ENCODE measurements around the gene FAM219B. TPM values are rescaled to one million over a fixed set of nuclear protein-coding genes. Genes with fewer than 3 reads are reported as not detected.
A peak's percentile ranks its signal among the peaks of the same experiment; 100 is the strongest.

FAM219B gene
- total RNA-seq, 2 experiments from 2014 or later, result 52.3 to 67.6 TPM

GRCh38 chr15:74933573-74933972 is 26.9 kb upstream of the FAM219B start:
- Histone ChIP-seq H3K79me2 (ENCODE audit: insufficient read depth, low read depth, low read length) (peaks cover 82% of the 10 kb centered on the region), H2AFZ (ENCODE audit: low read length) (no peak overlapping the region), H3K4me3 (ENCODE audit: low read depth, low read length, poor library complexity, severe bottlenecking) (no peak overlapping the region), H3K4me1 (ENCODE audit: insufficient read depth, low read length, poor library complexity, severe bottlenecking) (peaks cover 36% of the 10 kb centered on the region), H3K9me3 (ENCODE audit: low read length) (no peaks in the 10 kb centered on the region), H3K9me2 (ENCODE audit: insufficient read depth, low read length) (no peaks in the 10 kb centered on the region), H4K20me1 (ENCODE audit: insufficient read depth, low read length) (peaks cover 15% of the 10 kb centered on the region), H3K27ac (ENCODE audit: low read depth, low read length, poor library complexity, severe bottlenecking) (no peak overlapping the region), H3K36me3 (ENCODE audit: insufficient read depth, low read length) (peaks cover 69% of the 10 kb centered on the region), H3K4me2 (ENCODE audit: low read length) (peak overlapping the region; percentile 8; the same call in 1 of the 2 replicates)
- no peak for DNase-seq (ENCODE audit: low spot score)
- BruUV-seq (replicated peaks), result no TSS peak
- CTCF ChIA-PET (ENCODE audit: unreplicated experiment), result interaction anchor here (0.6 kb wide), 1 partner anchor 301 kb away, joined by 3 read pairs; no protein-coding TSS in a partner anchor
- intact Hi-C loops (cut with micrococcal nuclease; ENCODE audit: unreplicated experiment), result no loop called here
- no peak for TF ChIP-seq CTCF (conservative IDR thresholded peaks at IDR 0.05; ENCODE audit: low read length)
- TF ChIP-seq EZH2phosphoT487 (IDR thresholded peaks at IDR 0.05; ENCODE audit: borderline replicate concordance, low read depth, low read length), result no peak
- POLR2A ChIA-PET, result interaction anchor here (1.1 kb wide), 1 partner anchor 27 kb away, joined by 3 read pairs; the partner anchor contains the start of gene FAM219B

- H3K27ac ChIP-seq (ENCODE audit: low read depth, low read length, poor library complexity, severe bottlenecking), result no peak overlapping the region
- H4K20me1 ChIP-seq (ENCODE audit: insufficient read depth, low read length), result 0 out of 2 replicates have a peak, but pooled peaks cover 9% of the 10 kb centered on the region
- no peak for DNase-seq (ENCODE audit: low spot score)
- H3K9me2 ChIP-seq (ENCODE audit: insufficient read depth, low read length), result no peaks in the 10 kb centered on the region
- no peak overlapping the region for H2AFZ ChIP-seq (ENCODE audit: low read length)
- intact Hi-C loops (cut with micrococcal nuclease; ENCODE audit: unreplicated experiment), result no loop called here
- POLR2A ChIA-PET, result interaction anchor here (0.6 kb wide), 1 partner anchor 394 kb away, joined by 3 read pairs; no protein-coding TSS in a partner anchor
- H3K36me3 ChIP-seq (ENCODE audit: insufficient read depth, low read length), result peaks cover 92% of the 10 kb centered on the region
- H3K9me3 ChIP-seq (ENCODE audit: low read length), result no peaks in the 10 kb centered on the region
- TF ChIP-seq CTCF (conservative IDR thresholded peaks at IDR 0.05; ENCODE audit: low read length), result no peak
- TF ChIP-seq EZH2phosphoT487 (IDR thresholded peaks at IDR 0.05; ENCODE audit: borderline replicate concordance, low read depth, low read length), result no peak
- H3K79me2 ChIP-seq (ENCODE audit: insufficient read depth, low read depth, low read length), result peaks cover 50% of the 10 kb centered on the region
- CTCF ChIA-PET (ENCODE audit: unreplicated experiment), result no interaction called here
- H3K4me1 ChIP-seq (ENCODE audit: insufficient read depth, low read length, poor library complexity, severe bottlenecking), result peaks cover 10% of the 10 kb centered on the region
- no TSS peak for BruUV-seq (replicated peaks)
- no peak overlapping the region for H3K4me2 ChIP-seq (ENCODE audit: low read length)
- H3K4me3 ChIP-seq (ENCODE audit: low read depth, low read length, poor library complexity, severe bottlenecking), result no peak overlapping the region
Observed at GRCh38 chr15:74928771-74929198, 22.1 kb upstream of the FAM219B start.

- no peak overlapping the region for H3K4me2 ChIP-seq (ENCODE audit: low read length)
- H2AFZ ChIP-seq (ENCODE audit: low read length), result no peak overlapping the region
- TF ChIP-seq EZH2phosphoT487 (IDR thresholded peaks at IDR 0.05; ENCODE audit: borderline replicate concordance, low read depth, low read length) (no peak), CTCF (conservative IDR thresholded peaks at IDR 0.05; ENCODE audit: low read length) (no peak)
- DNase-seq (ENCODE audit: low spot score), result no peak
- no peak overlapping the region for H3K4me3 ChIP-seq (ENCODE audit: low read depth, low read length, poor library complexity, severe bottlenecking)
- no peaks in the 10 kb centered on the region for H3K4me1 ChIP-seq (ENCODE audit: insufficient read depth, low read length, poor library complexity, severe bottlenecking)
- ChIA-PET CTCF (ENCODE audit: unreplicated experiment) (no interaction called here), POLR2A (interaction anchor here (0.6 kb wide), 2 partner anchors 11 to 43 kb away, joined by 3 to 5 read pairs; no protein-coding TSS in a partner anchor)
- no peaks in the 10 kb centered on the region for H3K9me3 ChIP-seq (ENCODE audit: low read length)
- intact Hi-C loops (cut with micrococcal nuclease; ENCODE audit: unreplicated experiment), result no loop called here
- peaks cover 96% of the 10 kb centered on the region for H3K36me3 ChIP-seq (ENCODE audit: insufficient read depth, low read length)
- 0 out of 2 replicates have a peak, but pooled peaks cover 8% of the 10 kb centered on the region for H4K20me1 ChIP-seq (ENCODE audit: insufficient read depth, low read length)
- TSS peak; percentile 29 for BruUV-seq (replicated peaks)
- no peaks in the 10 kb centered on the region for H3K9me2 ChIP-seq (ENCODE audit: insufficient read depth, low read length)
- H3K27ac ChIP-seq (ENCODE audit: low read depth, low read length, poor library complexity, severe bottlenecking), result no peak overlapping the region
- H3K79me2 ChIP-seq (ENCODE audit: insufficient read depth, low read depth, low read length), result peaks cover 16% of the 10 kb centered on the region; the same call in 1 of the 2 replicates
Observed at GRCh38 chr15:74924525-74924924, 17.9 kb upstream of the FAM219B start.

Measured in OCI-LY7 (cell line).